OCI-LY7 (cell line): ENCODE data around the gene TMEM44. TPM values are rescaled to one million over a fixed set of nuclear protein-coding genes. Genes with fewer than 3 reads are reported as not detected.

Experiments
- BruUV-seq: library from RNA; stranded (reverse); fragments of 400-500 nt; replicated peaks from 2 replicates; lab custom pipeline; 2021; lab: Mats Ljungman, UMichigan
- CTCF ChIA-PET: fragments of 300-600 bp; sonication (Branson Sonifier 250); formaldehyde crosslinking; loops from one replicate; lab custom pipeline; 2022; ENCODE audit warnings: antibody characterized with exemption; ENCODE audit not compliant: unreplicated experiment; lab: Charles Lee
- POLR2A ChIA-PET: fragments of 300-600 bp; sonication (Branson Sonifier 250); formaldehyde crosslinking; loops from one replicate; lab custom pipeline; 2022; ENCODE audit warnings: antibody characterized with exemption; lab: Charles Lee
- DNase-seq: peaks from one replicate; pipeline ENCODE4 v3.0.0-alpha.2; 2015; ENCODE audit warnings: low spot score
- H2AFZ ChIP-seq: fragments of 200-600 bp; sonication (generic), shearing (Covaris generic); 2 replicates; pipeline ENCODE4 v1.6.1; 2014; ENCODE audit warnings: mild to moderate bottlenecking, antibody characterized with exemption, low read length, moderate library complexity
- H3K27ac ChIP-seq: fragments of 200-600 bp; sonication (generic); 2 replicates; pipeline ENCODE4 v1.5.1; 2014; ENCODE audit warnings: mixed run types, low read depth, mild to moderate bottlenecking, moderate library complexity, low read length, inconsistent platforms; ENCODE audit not compliant: poor library complexity, severe bottlenecking
- H3K36me3 ChIP-seq: fragments of 200-600 bp; sonication (generic); 2 replicates; pipeline ENCODE4 v1.6.1; 2014; ENCODE audit warnings: mild to moderate bottlenecking, antibody characterized with exemption, low read length, moderate library complexity, mixed read lengths; ENCODE audit not compliant: insufficient read depth
- H3K4me1 ChIP-seq: fragments of 200-600 bp; sonication (generic); 2 replicates; pipeline ENCODE4 v1.5.1; 2014; ENCODE audit warnings: mild to moderate bottlenecking, low read length; ENCODE audit not compliant: insufficient read depth, poor library complexity, severe bottlenecking
- H3K4me2 ChIP-seq: fragments of 200-600 bp; sonication (generic); 2 replicates; pipeline ENCODE4 v1.6.1; 2014; ENCODE audit warnings: mild to moderate bottlenecking, low read length
- H3K4me3 ChIP-seq: fragments of 200-600 bp; sonication (generic); 2 replicates; pipeline ENCODE4 v1.5.1; 2014; ENCODE audit warnings: mild to moderate bottlenecking, low read depth, low read length; ENCODE audit not compliant: poor library complexity, severe bottlenecking
- H3K79me2 ChIP-seq: fragments of 200-600 bp; sonication (generic); 2 replicates; pipeline ENCODE4 v1.6.1; 2016; ENCODE audit warnings: low read depth, mild to moderate bottlenecking, low read length, moderate library complexity, mixed read lengths; ENCODE audit not compliant: insufficient read depth
- H3K9me2 ChIP-seq: fragments of 200-600 bp; sonication (generic); 2 replicates; pipeline ENCODE4 v1.6.1; 2016; ENCODE audit warnings: mild to moderate bottlenecking, low read length, mixed read lengths; ENCODE audit not compliant: insufficient read depth
- H3K9me3 ChIP-seq: fragments of 200-600 bp; sonication (generic); 2 replicates; pipeline ENCODE4 v1.6.1; 2014; ENCODE audit warnings: mild to moderate bottlenecking, mixed run types, low read length, mixed read lengths
- H4K20me1 ChIP-seq: fragments of 200-600 bp; sonication (generic); 2 replicates; pipeline ENCODE4 v1.6.1; 2014; ENCODE audit warnings: mild to moderate bottlenecking, antibody characterized with exemption, low read length, moderate library complexity, mixed read lengths; ENCODE audit not compliant: insufficient read depth
- EZH2phosphoT487 ChIP-seq: fragments of 200-600 bp; sonication (generic); IDR thresholded peaks from 2 replicates; pipeline ENCODE4 v1.6.1; 2018; ENCODE audit warnings: low read depth, borderline replicate concordance, mild to moderate bottlenecking, mixed run types, antibody characterized with exemption, low read length, moderate library complexity, mixed read lengths
- intact Hi-C: fragments of 100-400 bp; cut with micrococcal nuclease; formaldehyde crosslinking; loops from one replicate; pipeline ENCODE4 v1.10.0; 2022; ENCODE audit not compliant: unreplicated experiment
- total RNA-seq, 2 experiments: library from RNA; depleted of rRNA in 1 of 2; stranded (reverse); fragments of >200 nt in 1 of 2; shearing (Covaris generic) in 1 of 2; gene quantifications; 2 replicates each; pipeline ENCODE4 v1.2.3, GENCODE V29; 2014 to 2022
- TF ChIP-seq, protein P1 (sequence below): fragments of 200-600 bp; sonication (generic); conservative IDR thresholded peaks from 2 replicates; pipeline ENCODE4 v1.5.1; 2014; ENCODE audit warnings: mild to moderate bottlenecking, antibody characterized with exemption, low read length, moderate library complexity, mixed read lengths

TMEM44 gene
- total RNA-seq, 2 experiments from 2014 or later = 8.8 to 22.9 TPM

DNA sequence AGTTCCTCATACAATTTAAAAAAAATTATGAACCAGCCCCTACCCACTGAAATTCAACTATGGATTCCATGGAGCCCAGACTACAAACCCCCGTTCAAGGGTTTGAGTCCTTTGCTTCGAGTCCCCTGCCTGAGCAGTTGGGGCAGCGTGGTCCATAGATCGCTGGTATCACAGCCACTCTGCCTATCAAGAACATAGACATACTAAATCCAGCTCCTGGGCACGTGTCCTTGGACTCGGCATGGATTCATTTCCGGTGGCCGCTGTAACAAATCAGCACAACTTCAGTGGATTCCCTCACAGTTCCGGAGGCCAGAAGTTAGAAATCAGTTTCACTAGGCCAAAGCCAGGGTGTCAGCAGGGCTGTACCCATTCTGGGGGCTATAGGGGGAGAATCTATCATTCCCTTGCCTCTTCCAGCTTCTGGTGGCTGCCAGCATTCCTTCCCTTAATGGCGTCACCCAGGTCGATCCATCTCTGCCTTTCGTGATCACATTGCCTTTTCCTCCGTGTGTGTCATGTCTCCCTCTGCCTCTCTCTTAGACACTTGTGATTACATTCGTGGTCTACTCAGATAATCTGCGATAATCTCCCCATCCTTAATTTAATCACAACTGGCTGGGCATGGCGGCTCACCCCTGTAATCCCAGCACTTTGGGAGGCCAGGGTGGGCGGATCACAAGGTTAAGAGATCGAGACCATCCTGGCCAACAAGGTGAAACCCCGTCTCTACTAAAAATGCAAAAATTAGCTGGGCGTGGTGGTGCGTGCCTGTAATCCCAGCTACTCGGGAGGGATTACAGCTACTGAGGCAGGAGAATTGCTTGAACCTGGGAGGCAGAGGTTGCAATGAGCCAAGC is 4.6 kb upstream of the TMEM44 start:
- CTCF ChIA-PET = no interaction called here

DNA sequence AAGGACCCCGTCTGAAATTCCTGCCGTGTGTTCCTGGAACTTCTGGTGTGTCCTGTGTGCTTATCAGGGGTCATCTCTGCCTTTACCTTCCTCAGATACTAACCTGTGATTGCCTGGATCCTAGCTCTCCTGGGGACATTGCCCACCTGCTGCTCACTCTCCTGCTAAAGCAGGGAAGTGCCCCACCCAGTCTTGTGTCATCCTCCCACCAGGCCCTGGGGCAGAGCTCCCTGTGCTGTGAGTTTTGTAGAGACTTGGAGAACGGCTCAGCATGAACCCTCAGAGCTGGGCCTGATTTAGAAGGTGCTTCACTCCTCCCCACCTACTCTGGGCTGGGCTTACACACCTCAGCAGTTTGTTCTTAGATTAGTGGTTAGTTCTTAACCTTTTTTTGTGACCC is 3.8 kb upstream of the TMEM44 start:
- no peaks in the 10 kb centered on the region for H4K20me1 ChIP-seq
- no peak overlapping the region for H3K4me2 ChIP-seq
- no peak for DNase-seq
- intact Hi-C loops = no loop called here
- H3K9me3 ChIP-seq = no peaks in the 10 kb centered on the region
- H3K36me3 ChIP-seq = peaks cover 25% of the 10 kb centered on the region
- ChIA-PET POLR2A (interaction anchor here (0.7 to 1.8 kb wide), 3 partner anchors 34 to 51 kb away, joined by 3 to 5 read pairs (median 3); partner anchors contain the start of gene FAM43A), CTCF (interaction anchor here (1.2 kb wide), 1 partner anchor 49 kb away, joined by 3 read pairs; no protein-coding TSS in a partner anchor)
- H3K9me2 ChIP-seq = no peaks in the 10 kb centered on the region
- BruUV-seq = no TSS peak
- no peak overlapping the region for H3K4me3 ChIP-seq
- no peak overlapping the region for H2AFZ ChIP-seq
- H3K27ac ChIP-seq = no peak overlapping the region
- peaks cover 9% of the 10 kb centered on the region for H3K4me1 ChIP-seq
- TF ChIP-seq, protein P1, sequence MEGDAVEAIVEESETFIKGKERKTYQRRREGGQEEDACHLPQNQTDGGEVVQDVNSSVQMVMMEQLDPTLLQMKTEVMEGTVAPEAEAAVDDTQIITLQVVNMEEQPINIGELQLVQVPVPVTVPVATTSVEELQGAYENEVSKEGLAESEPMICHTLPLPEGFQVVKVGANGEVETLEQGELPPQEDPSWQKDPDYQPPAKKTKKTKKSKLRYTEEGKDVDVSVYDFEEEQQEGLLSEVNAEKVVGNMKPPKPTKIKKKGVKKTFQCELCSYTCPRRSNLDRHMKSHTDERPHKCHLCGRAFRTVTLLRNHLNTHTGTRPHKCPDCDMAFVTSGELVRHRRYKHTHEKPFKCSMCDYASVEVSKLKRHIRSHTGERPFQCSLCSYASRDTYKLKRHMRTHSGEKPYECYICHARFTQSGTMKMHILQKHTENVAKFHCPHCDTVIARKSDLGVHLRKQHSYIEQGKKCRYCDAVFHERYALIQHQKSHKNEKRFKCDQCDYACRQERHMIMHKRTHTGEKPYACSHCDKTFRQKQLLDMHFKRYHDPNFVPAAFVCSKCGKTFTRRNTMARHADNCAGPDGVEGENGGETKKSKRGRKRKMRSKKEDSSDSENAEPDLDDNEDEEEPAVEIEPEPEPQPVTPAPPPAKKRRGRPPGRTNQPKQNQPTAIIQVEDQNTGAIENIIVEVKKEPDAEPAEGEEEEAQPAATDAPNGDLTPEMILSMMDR = no peak
- TF ChIP-seq EZH2phosphoT487 = no peak
- no peaks in the 10 kb centered on the region for H3K79me2 ChIP-seq

More for the DNA sequence above, 4.6 kb upstream of the TMEM44 start:
- intact Hi-C loops = no loop called here
- POLR2A ChIA-PET = interaction anchor here (0.7 to 1.8 kb wide), 3 partner anchors 33 to 52 kb away, joined by 3 to 5 read pairs (median 3); partner anchors contain the start of gene FAM43A
- Histone ChIP-seq H3K9me3 (no peaks in the 10 kb centered on the region), H3K4me1 (peaks cover 9% of the 10 kb centered on the region), H3K36me3 (peaks cover 32% of the 10 kb centered on the region), H3K4me2 (no peak overlapping the region), H3K27ac (no peak overlapping the region), H3K9me2 (no peaks in the 10 kb centered on the region), H3K79me2 (no peaks in the 10 kb centered on the region), H2AFZ (no peak overlapping the region), H3K4me3 (no peak overlapping the region), H4K20me1 (no peaks in the 10 kb centered on the region)
- no peak for TF ChIP-seq EZH2phosphoT487
- TF ChIP-seq, protein P1 = no peak
- no TSS peak for BruUV-seq
- DNase-seq = no peak
